Fibroblast of the aortic adventitia (primary cell): Measurements from ENCODE around the gene C19orf25. TPM values are rescaled to one million over a fixed set of nuclear protein-coding genes. Genes with fewer than 3 reads are reported as not detected.
"Not testable (repeated sequence)": the region's sequence is repeated elsewhere in the genome, so short reads cannot be mapped to it uniquely, and the experiment has no call there.

Experiments used
- DNase-seq: peaks from one replicate; pipeline ENCODE4 v3.0.0-alpha.2; 2010; ENCODE audit warnings: low read depth
- H3K4me3 ChIP-seq: 2 replicates; pipeline ENCODE4 v1.5.1; 2011; ENCODE audit warnings: low read depth, mild to moderate bottlenecking, control low read depth, low read length, moderate library complexity
- CTCF ChIP-seq: IDR thresholded peaks from 2 replicates; pipeline ENCODE4 v1.5.1; 2011; ENCODE audit warnings: mild to moderate bottlenecking, low read length, control low read depth, inconsistent platforms; ENCODE audit not compliant: insufficient read depth
- total RNA-seq: library from RNA; depleted of rRNA; stranded (reverse); fragments of >200 nt; gene quantifications from 2 replicates; pipeline ENCODE4 v1.2.3, GENCODE V29; 2012; ENCODE audit warnings: low replicate concordance

Gene C19orf25
- total RNA-seq, 1 donor, result 26.8 TPM

GRCh38 chr19:1441022-1441426 is 38.0 kb downstream of the C19orf25 start:
- no peak for DNase-seq
- no peak for TF ChIP-seq CTCF
- H3K4me3 ChIP-seq, result no peak overlapping the region

GRCh38 chr19:1440418-1440801 is 38.6 kb downstream of the C19orf25 start:
- H3K4me3 ChIP-seq, result no peak overlapping the region
- no peak for TF ChIP-seq CTCF
- DNase-seq, result no peak

- not testable (repeated sequence) for DNase-seq
- peak overlapping the region; percentile 83 for H3K4me3 ChIP-seq
These were observed 39.2 kb downstream of the C19orf25 start for GRCh38 chr19:1439525-1440417.

DNA sequence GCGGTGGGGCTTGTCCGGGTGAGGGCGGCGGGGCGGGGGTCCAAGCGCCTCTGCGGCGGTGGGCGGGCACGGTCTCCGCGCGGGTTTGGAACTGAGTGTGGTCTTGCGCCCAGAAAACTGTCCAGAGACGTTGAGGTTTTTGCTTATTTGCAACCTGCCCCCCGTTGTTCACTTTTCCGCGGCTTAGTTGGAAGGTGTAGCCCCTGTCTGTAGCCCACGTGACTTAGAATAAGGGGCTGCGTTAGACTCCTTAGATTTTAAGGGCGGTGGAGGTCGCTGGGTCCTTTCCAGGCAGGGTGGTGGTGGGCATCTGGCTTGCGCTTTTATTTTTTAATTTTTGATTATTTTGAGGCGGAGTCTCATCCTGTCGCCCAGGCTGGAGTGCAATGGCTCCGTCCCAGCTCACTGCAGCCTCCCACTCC is 40.1 kb downstream of the C19orf25 start:
- peak overlapping the region; percentile 83 for H3K4me3 ChIP-seq
- DNase-seq, result no peak
- no peak for TF ChIP-seq CTCF

- H3K4me3 ChIP-seq, result peak within 1 kb of the TSS; percentile 83
- peak; percentile 96 for TF ChIP-seq CTCF
- peak; percentile 96 for DNase-seq
These were observed 40.7 kb downstream of the C19orf25 start, which contains the start of gene RPS15 for GRCh38 chr19:1438035-1438932. Gene RPS15 (plus strand): TSS chr19:1438396. CDS start chr19:1438426, 30 bp downstream.

GRCh38 chr19:1437609-1438008 is 41.4 kb downstream of the C19orf25 start:
- TF ChIP-seq CTCF, result no peak
- H3K4me3 ChIP-seq, result no peak overlapping the region
- no peak for DNase-seq
